Panc1 (cell line): ENCODE data around the gene TPR. TPM values are rescaled to one million over a fixed set of nuclear protein-coding genes. Genes with fewer than 3 reads are reported as not detected.

Experiments
- ATAC-seq: fragments of 200-7000 bp; cut with Tn5 transposase; 2 replicates; pipeline ENCODE4 v1.9.1; 2020; ENCODE audit warnings: mild to moderate bottlenecking, moderate library complexity
- BruUV-seq: library from RNA; stranded (reverse); fragments of 400-500 nt; replicated peaks from 2 replicates; lab custom pipeline; 2021; lab: Mats Ljungman, UMichigan
- CTCF ChIA-PET: fragments of 300-600 bp; sonication (Branson Sonifier 250); formaldehyde crosslinking; loops from one replicate; lab custom pipeline; 2022; ENCODE audit warnings: antibody characterized with exemption; lab: Charles Lee
- POLR2A ChIA-PET: fragments of 300-600 bp; sonication (Branson Sonifier 250); formaldehyde crosslinking; loops from one replicate; lab custom pipeline; 2022; ENCODE audit warnings: antibody characterized with exemption; lab: Charles Lee
- DNase-seq: peaks from one replicate; pipeline ENCODE4 v3.0.0-alpha.2; 2010; ENCODE audit warnings: low read depth, low spot score
- H3K27ac ChIP-seq: 2 replicates; pipeline ENCODE4 v1.5.1; 2011; ENCODE audit warnings: mild to moderate bottlenecking, low read length, inconsistent platforms
- H3K27me3 ChIP-seq: fragments of 200-500 bp; sonication (Bioruptor generic); 2 replicates; pipeline ENCODE4 v1.6.0; 2014; ENCODE audit warnings: low read length, inconsistent platforms; ENCODE audit not compliant: control insufficient read depth, insufficient read depth
- H3K36me3 ChIP-seq: fragments of 200-500 bp; sonication (Bioruptor generic); 2 replicates; pipeline ENCODE4 v1.5.1; 2014; ENCODE audit warnings: inconsistent platforms, mild to moderate bottlenecking, low read length, moderate library complexity; ENCODE audit not compliant: control insufficient read depth, insufficient read depth
- H3K4me1 ChIP-seq: 2 replicates; pipeline ENCODE4 v1.5.1; 2011; ENCODE audit warnings: inconsistent platforms, mild to moderate bottlenecking, low read length, moderate library complexity; ENCODE audit not compliant: control insufficient read depth, insufficient read depth
- H3K4me3 ChIP-seq, 2 experiments: 2 replicates each; pipeline ENCODE4 v1.5.1; 2011 to 2012; ENCODE audit warnings: low read depth in 2 of 2, low read length in 2 of 2, mild to moderate bottlenecking in 2 of 2, inconsistent platforms in 1 of 2, moderate library complexity in 1 of 2
- H3K9me3 ChIP-seq: fragments of 200-500 bp; sonication (Bioruptor generic); 2 replicates; pipeline ENCODE4 v1.5.1; 2014; ENCODE audit warnings: low read depth, mild to moderate bottlenecking, inconsistent platforms, low read length, moderate library complexity; ENCODE audit not compliant: control insufficient read depth, insufficient read depth
- POLR2AphosphoS5 ChIP-seq: IDR thresholded peaks from 2 replicates; pipeline ENCODE4 v1.6.1; 2012; ENCODE audit warnings: mild to moderate bottlenecking, low read depth, low read length, moderate library complexity
- SIN3A ChIP-seq: IDR thresholded peaks from 2 replicates; pipeline ENCODE4 v1.6.1; 2012; ENCODE audit warnings: low read depth, mild to moderate bottlenecking, low read length, moderate library complexity, borderline replicate concordance; ENCODE audit not compliant: insufficient read depth
- TCF7L2 ChIP-seq: IDR thresholded peaks from 2 replicates; pipeline ENCODE4 v1.6.1; 2011; ENCODE audit warnings: mild to moderate bottlenecking, low read depth, low read length, inconsistent platforms
- in situ Hi-C: cut with HindIII; loops from 2 replicates; pipeline ENCODE4 v1.10.0; 2016; ENCODE audit warnings: low sequenced_read_pairs, low pct_unique_long_range_greater_than_20kb
- intact Hi-C: fragments of 100-400 bp; cut with micrococcal nuclease; formaldehyde crosslinking; loops from one replicate; pipeline ENCODE4 v1.10.0; 2022; ENCODE audit not compliant: unreplicated experiment
- total RNA-seq: library from RNA; stranded (reverse); gene quantifications from one replicate; pipeline ENCODE4 v1.2.1, GENCODE V29; 2021; ENCODE audit not compliant: unreplicated experiment
- TF ChIP-seq, protein P1 (sequence below): fragments of 450-650 bp; IDR thresholded peaks from 2 replicates; pipeline ENCODE4 v1.5.1; 2017; ENCODE audit warnings: mild to moderate bottlenecking
- TF ChIP-seq, protein P2 (sequence below), 2 experiments: IDR thresholded peaks; 2 replicates each; pipeline ENCODE4 v1.6.1; 2011 to 2012; ENCODE audit warnings: low read depth in 2 of 2, control low read depth in 1 of 2, low read length in 1 of 2, mild to moderate bottlenecking in 1 of 2, moderate library complexity in 1 of 2; ENCODE audit not compliant: insufficient read depth in 1 of 2

Gene TPR
- total RNA-seq, 1 experiment from 2014 or later, result 115 TPM

- CTCF ChIA-PET, result no interaction called here
- no peak for ATAC-seq
- POLR2A ChIA-PET, result no interaction called here
- H3K27ac ChIP-seq, result no peak overlapping the region
- no peaks in the 10 kb centered on the region for H3K4me1 ChIP-seq
- no TSS peak for BruUV-seq
- in situ Hi-C loops, result no loop called here
- H3K27me3 ChIP-seq, result no peaks in the 10 kb centered on the region
- H3K9me3 ChIP-seq, result no peaks in the 10 kb centered on the region
- no peak for DNase-seq
- peaks cover 12% of the 10 kb centered on the region for H3K36me3 ChIP-seq
- TF ChIP-seq TCF7L2 (no peak), POLR2AphosphoS5 (no peak), SIN3A (no peak)
- TF ChIP-seq, protein P1, sequence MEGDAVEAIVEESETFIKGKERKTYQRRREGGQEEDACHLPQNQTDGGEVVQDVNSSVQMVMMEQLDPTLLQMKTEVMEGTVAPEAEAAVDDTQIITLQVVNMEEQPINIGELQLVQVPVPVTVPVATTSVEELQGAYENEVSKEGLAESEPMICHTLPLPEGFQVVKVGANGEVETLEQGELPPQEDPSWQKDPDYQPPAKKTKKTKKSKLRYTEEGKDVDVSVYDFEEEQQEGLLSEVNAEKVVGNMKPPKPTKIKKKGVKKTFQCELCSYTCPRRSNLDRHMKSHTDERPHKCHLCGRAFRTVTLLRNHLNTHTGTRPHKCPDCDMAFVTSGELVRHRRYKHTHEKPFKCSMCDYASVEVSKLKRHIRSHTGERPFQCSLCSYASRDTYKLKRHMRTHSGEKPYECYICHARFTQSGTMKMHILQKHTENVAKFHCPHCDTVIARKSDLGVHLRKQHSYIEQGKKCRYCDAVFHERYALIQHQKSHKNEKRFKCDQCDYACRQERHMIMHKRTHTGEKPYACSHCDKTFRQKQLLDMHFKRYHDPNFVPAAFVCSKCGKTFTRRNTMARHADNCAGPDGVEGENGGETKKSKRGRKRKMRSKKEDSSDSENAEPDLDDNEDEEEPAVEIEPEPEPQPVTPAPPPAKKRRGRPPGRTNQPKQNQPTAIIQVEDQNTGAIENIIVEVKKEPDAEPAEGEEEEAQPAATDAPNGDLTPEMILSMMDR, result no peak
- TF ChIP-seq, protein P2, sequence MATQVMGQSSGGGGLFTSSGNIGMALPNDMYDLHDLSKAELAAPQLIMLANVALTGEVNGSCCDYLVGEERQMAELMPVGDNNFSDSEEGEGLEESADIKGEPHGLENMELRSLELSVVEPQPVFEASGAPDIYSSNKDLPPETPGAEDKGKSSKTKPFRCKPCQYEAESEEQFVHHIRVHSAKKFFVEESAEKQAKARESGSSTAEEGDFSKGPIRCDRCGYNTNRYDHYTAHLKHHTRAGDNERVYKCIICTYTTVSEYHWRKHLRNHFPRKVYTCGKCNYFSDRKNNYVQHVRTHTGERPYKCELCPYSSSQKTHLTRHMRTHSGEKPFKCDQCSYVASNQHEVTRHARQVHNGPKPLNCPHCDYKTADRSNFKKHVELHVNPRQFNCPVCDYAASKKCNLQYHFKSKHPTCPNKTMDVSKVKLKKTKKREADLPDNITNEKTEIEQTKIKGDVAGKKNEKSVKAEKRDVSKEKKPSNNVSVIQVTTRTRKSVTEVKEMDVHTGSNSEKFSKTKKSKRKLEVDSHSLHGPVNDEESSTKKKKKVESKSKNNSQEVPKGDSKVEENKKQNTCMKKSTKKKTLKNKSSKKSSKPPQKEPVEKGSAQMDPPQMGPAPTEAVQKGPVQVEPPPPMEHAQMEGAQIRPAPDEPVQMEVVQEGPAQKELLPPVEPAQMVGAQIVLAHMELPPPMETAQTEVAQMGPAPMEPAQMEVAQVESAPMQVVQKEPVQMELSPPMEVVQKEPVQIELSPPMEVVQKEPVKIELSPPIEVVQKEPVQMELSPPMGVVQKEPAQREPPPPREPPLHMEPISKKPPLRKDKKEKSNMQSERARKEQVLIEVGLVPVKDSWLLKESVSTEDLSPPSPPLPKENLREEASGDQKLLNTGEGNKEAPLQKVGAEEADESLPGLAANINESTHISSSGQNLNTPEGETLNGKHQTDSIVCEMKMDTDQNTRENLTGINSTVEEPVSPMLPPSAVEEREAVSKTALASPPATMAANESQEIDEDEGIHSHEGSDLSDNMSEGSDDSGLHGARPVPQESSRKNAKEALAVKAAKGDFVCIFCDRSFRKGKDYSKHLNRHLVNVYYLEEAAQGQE (IDR thresholded peaks at IDR 0.05; ENCODE audit: insufficient read depth in 1 of 2, low read depth in 2 of 2, low read length in 1 of 2), result no peak
- H3K4me3 ChIP-seq, result no peak overlapping the region
- intact Hi-C loops, result no loop called here
Measured at GRCh38 chr1:186420311-186420710, 45.3 kb upstream of the TPR start.

DNA sequence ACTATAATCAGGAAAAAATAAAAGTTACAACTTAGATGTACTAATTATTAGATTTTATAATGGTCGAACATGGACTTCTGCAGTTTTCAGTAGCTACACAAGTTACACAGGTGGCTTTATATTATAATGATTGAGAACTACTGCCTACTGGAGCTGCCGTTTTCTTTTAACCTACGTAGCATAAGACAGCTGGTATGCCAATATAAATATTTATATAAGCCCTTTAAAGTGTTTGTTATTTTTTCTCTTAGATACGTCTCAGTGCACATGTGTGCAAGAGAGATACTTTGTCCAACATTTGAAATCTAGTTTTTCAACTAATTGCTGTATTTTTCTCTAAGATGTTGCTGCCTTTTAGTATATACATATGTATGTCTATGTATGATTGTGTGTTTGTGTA is 43.5 kb upstream of the TPR start:
- BruUV-seq, result no TSS peak
- H3K36me3 ChIP-seq, result peaks cover 12% of the 10 kb centered on the region
- TF ChIP-seq TCF7L2, result no peak
- TF ChIP-seq, protein P1, result no peak
- TF ChIP-seq SIN3A, result no peak
- TF ChIP-seq POLR2AphosphoS5, result no peak
- TF ChIP-seq, protein P2 (IDR thresholded peaks at IDR 0.05; ENCODE audit: insufficient read depth in 1 of 2, low read depth in 2 of 2, low read length in 1 of 2), result no peak

More for the DNA sequence above, 43.5 kb upstream of the TPR start:
- intact Hi-C loops (no loop called here), in situ Hi-C loops (no loop called here)
- ChIA-PET POLR2A (no interaction called here), CTCF (interaction anchor here (0.6 kb wide), 1 partner anchor 260 kb away, joined by 4 read pairs; no protein-coding TSS in a partner anchor)
- Histone ChIP-seq H3K9me3 (no peaks in the 10 kb centered on the region), H3K4me3 (no peak overlapping the region), H3K27me3 (no peaks in the 10 kb centered on the region), H3K27ac (no peak overlapping the region), H3K4me1 (no peaks in the 10 kb centered on the region)
- no peak for DNase-seq
- ATAC-seq, result no peak
